Endometrial microvascular endothelial cells (primary cell): Measurements from ENCODE around the gene RFX8. TPM values are rescaled to one million over a fixed set of nuclear protein-coding genes. Genes with fewer than 3 reads are reported as not detected.
"Not testable (repeated sequence)": the region's sequence is repeated elsewhere in the genome, so short reads cannot be mapped to it uniquely, and the experiment has no call there.

Source experiments
- in situ Hi-C: cut with HindIII; loops from 2 replicates; pipeline ENCODE4 v1.10.0; 2017; ENCODE audit warnings: low sequenced_read_pairs, low pct_unique_long_range_greater_than_20kb; ENCODE audit errors: inconsistent ontology term
- total RNA-seq: library from RNA; depleted of rRNA; stranded (reverse); fragments of >200 nt; gene quantifications from one replicate; pipeline ENCODE4 v1.2.3, GENCODE V29; 2015; ENCODE audit errors: inconsistent ontology term

Gene RFX8
- total RNA-seq, 1 donor from 2014 or later: not detected

DNA sequence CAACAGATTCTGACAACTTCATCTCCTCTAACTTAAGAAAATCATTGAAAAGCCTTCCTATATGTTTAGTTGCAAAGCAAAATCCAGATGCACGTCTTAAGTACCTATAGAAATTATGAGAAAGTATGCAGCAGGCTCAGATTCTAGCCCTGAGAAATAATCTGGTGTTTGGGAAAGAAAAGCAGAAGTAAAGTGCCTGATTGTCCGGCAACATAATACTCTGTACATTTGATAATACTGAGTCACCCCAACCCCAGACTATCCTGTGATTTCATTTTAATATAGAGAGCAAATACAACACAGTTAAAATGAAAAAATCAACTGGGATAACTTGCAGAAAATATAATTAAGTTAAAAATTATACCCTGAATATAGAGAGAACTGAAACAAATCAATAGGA lies 13.5 kb downstream of the RFX8 start:
- in situ Hi-C loops: no loop called here

GRCh38 chr2:101454408-101454807 lies 20.5 kb downstream of the RFX8 start:
- in situ Hi-C loops: not testable (repeated sequence)

- in situ Hi-C loops: no loop called here
These were observed 23.9 kb downstream of the RFX8 start for GRCh38 chr2:101450965-101451364.

DNA sequence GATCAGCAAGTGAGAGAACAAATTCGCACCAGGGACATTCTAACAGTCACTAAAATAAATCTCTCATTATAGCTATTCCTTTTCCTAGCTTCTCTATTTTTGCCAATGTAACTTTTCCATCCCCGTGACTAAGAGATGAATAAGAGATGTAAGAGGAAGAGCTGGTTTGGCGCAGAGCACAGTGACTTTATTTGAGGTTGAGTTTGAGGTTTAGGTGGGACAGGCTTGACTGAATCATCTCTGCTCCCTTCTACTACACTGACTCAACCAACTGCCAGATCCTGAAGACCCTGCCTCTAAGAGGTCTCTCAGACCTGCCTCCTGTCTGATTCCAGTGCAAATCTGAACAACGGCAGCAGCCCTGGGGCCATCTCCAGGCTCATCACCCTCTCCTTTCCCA lies 28.0 kb downstream of the RFX8 start:
- in situ Hi-C loops: no loop called here

- in situ Hi-C loops: no loop called here
These were observed 32.2 kb downstream of the RFX8 start for GRCh38 chr2:101442667-101443061.

GRCh38 chr2:101442042-101442666 lies 32.8 kb downstream of the RFX8 start:
- in situ Hi-C loops: no loop called here

DNA sequence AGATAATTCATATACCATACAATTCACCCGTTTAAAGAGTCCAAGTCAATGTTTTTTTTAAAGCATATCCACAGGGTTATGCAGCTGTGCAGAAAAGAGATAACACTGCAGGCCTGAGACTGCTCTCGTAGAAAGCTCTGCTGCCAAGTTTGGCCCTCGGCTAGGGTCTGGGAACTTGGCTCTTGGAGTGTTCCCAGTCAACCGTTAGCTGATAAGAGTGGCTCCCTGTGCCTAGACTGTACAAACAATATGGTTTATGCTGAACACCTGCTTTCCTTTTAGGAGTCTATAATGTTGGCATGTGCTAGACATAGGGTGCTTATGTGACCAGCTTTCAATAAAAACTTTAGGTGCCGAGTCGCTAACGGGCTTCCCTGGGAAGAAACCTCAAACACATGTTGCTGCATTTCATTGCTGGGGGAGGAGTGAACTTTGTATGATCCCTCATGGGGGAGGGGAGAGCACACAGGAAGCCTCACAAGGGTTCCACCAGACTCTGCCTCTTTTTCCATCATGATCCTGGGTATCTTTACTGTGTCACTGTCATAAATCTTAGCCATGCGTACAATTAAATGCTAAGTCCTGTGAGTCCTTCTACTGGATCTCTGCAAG lies 34.7 kb downstream of the RFX8 start:
- in situ Hi-C loops: no loop called here

GRCh38 chr2:101439716-101440115 lies 35.2 kb downstream of the RFX8 start:
- in situ Hi-C loops: no loop called here

DNA sequence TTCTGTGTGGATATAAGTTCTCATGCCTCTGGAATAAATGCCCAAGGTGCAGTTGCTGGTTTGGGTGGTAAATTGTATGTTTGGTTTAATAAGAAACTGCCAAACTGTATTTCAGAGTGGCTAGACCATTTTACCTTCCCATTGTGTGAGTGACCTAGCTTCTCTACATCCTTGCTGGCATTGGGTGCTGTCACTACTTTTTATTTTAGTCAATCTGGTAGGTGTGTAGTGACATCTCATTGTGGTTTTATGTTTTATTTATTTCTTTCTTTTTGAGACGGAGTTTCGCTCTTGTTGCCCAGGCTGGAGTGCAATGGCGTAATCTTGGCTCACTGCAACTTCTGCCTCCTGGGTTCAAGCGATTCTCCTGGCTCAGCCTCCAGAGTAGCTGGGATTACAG lies 36.4 kb downstream of the RFX8 start:
- in situ Hi-C loops: not testable (repeated sequence)

DNA sequence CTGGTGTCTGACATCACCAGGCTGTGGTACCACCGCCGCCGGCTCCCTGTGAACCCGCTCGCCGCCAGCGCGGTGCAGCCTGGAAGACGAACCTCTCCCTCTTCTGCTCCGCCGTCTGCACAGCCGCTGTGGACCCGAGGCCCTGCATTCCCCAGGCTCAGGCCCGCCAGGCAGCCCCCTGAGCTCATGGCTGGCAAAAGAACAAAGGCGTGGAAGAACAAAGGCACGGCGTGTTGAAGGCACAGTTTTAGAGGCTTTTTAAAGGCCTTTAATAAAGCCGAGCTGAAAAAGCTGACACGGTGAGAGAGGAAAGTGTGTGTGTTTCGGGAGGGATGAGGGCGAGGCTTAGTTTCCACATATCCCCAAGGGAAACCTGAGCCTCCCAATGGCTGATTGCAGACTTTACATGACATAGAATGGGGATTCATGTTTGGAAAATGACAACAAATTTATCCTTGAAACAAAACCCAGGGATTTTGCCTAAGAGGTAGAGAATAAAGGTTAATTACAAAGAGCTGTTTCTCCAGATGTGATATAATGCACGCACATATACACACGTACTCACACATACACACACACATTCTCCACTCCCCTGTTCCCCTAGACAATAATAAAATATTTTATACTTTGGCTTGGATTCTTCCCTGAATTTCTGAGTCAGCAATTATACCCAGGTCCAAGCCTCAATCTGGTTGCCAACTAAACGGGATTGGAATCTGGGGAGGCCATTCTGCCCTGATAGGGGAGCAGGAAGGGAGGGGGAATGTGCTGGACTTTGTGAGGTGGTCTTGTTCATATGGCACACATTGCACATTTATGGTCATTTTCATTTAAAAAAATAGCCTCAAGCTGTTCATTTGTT lies 39.7 kb downstream of the RFX8 start:
- in situ Hi-C loops: no loop called here

DNA sequence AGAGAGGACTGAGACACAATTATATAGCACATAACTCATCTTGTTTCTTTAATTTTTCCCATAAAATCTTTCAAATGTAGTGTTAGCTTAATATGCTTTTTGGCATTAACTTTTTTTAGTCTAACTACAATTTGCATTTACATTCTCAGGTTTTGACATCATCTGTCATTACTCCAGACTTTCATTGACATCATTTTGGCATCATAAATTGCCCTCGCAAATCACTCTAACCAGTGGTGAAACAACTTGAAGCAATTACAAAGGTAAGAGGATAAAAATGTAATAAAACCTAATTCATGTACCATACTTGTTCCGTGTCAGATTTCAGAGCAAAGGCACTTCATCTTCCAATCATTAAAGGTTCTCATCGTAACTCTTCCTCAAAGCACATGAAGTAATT lies 41.4 kb downstream of the RFX8 start:
- in situ Hi-C loops: no loop called here

- in situ Hi-C loops: no loop called here
These were observed 42.3 kb downstream of the RFX8 start for GRCh38 chr2:101432411-101433181.

DNA sequence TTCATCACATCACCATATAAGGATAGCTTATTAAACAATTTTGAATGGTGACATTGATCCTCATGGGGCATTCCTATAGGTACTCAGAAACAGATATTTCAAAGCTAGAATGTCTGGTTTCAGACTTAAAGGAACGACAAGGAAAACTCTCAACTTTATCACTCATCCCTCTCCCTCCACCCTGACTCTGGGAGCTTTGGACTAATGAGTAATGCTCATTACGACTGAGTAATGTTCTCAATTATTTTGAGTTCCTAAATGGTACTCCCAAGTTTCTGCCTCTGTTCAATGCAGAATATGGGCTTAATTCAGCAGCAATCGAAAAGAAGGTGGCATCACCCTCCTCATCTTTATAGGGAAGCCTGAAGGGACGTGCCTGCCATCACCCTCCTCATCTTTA lies 43.4 kb downstream of the RFX8 start:
- in situ Hi-C loops: no loop called here

DNA sequence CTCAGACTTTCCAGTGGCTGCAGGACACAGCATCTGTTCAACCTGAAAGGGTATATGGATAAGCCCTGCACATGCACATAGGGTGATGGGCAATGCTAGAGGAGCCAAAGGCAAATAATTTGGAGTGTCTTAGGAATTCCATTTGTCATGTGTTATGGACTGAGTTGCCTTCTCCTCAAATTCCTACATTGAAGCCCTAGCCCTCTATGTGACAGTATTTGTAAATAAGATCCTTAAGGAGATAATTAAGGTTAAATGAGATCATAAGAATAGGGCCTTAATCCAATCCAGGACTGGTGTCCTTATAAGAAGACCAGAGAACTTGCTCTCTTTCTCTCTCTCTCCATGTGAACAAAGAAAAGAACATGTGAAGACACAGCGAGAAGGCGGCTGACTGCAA lies 44.8 kb downstream of the RFX8 start:
- in situ Hi-C loops: no loop called here

- in situ Hi-C loops: no loop called here
These were observed 45.5 kb downstream of the RFX8 start for GRCh38 chr2:101429453-101429852.

- in situ Hi-C loops: no loop called here
These were observed 46.3 kb downstream of the RFX8 start for GRCh38 chr2:101428422-101429176.

GRCh38 chr2:101427743-101428142 lies 47.2 kb downstream of the RFX8 start:
- in situ Hi-C loops: no loop called here

DNA sequence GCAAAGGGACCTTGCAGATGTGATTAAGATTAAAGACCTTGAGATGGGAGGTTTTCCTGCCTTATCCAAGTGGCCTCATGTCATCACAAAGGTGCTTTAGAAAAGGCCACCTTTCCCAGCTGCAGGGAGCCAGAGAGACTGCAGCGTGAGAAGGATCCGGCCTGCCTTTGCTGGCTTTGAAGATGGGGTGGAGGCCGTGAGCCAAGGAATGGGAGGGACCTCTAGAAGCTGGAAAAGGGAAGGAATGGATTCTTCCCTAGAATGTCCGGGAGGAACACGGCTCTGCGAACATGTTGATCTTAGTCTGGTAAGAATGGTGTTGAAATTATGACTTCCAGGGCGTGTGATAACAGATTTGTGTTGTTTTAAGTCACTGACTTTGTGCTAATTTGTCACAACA lies 47.7 kb downstream of the RFX8 start:
- in situ Hi-C loops: no loop called here

- in situ Hi-C loops: no loop called here
These were observed 48.1 kb downstream of the RFX8 start for GRCh38 chr2:101426822-101427221.
